Measurements from ENCODE around the gene DHX8. TPM values are rescaled to one million over a fixed set of nuclear protein-coding genes. Genes with fewer than 3 reads are reported as not detected.

The DHX8 gene
- polyA plus RNA-seq, 1 of the 3 experiments (the other 2 are of a cell fraction): 31.3 TPM

- Histone ChIP-seq H3K9me2 (no peaks in the 10 kb centered on the region), H4K20me1 (ENCODE audit: insufficient read depth) (no peaks in the 10 kb centered on the region), H2AFZ (ENCODE audit: low read depth) (no peak overlapping the region), H3K79me2 (ENCODE audit: insufficient read depth) (peaks cover 39% of the 10 kb centered on the region), H3K9me3 (no peaks in the 10 kb centered on the region), H3K27ac (ENCODE audit: low read depth in 2 of 2, low read length in 1 of 2) (peak overlapping the region in 1 of 2 experiments; percentile 95; a peak in 2 of 4 replicates), H3K4me1 (ENCODE audit: control insufficient read depth in 1 of 2, insufficient read depth in 2 of 2, low read depth in 1 of 2, low read length in 1 of 2) (peaks cover 12 to 33% of the 10 kb centered on the region in 2 experiments; a peak in 3 of 4 replicates), H3K27me3 (ENCODE audit: insufficient read depth) (no peaks in the 10 kb centered on the region), H3K4me3 (ENCODE audit: low read depth in 2 of 2, low read length in 1 of 2) (peak overlapping the region; percentile 61 to 69; a peak in 3 of 4 replicates), H3F3A (replicated peaks; ENCODE audit: insufficient read depth) (peaks cover 4% of the 10 kb centered on the region), H3K36me3 (replicated peaks in 1 of 2; ENCODE audit: control insufficient read depth in 1 of 2, insufficient read depth in 2 of 2, low read length in 1 of 2) (no peaks in the 10 kb centered on the region), H3K9ac (peak overlapping the region; percentile 91), H3K4me2 (peak overlapping the region; percentile 91)
- ChIA-PET POLR2A (interaction anchor here (0.8 kb wide), 1 partner anchor 16 kb away, joined by 5 read pairs; no protein-coding TSS in a partner anchor), CTCF (interaction anchor here (0.6 to 2.9 kb wide), 5 partner anchors 18 to 130 kb away, joined by 3 to 15 read pairs (median 4); no protein-coding TSS in a partner anchor)
- whole genome bisulfite sequencing (ENCODE audit: low lambda C conversion rate): 47% methylated on average over 7 of the region's 7 CpGs
- TF ChIP-seq RXRA (IDR thresholded peaks at IDR 0.05; ENCODE audit: borderline replicate concordance, low read depth) (no peak), USF2 (IDR thresholded peaks at IDR 0.05; ENCODE audit: borderline replicate concordance, low read depth, low read length) (no peak), GATA2 (CRISPR knock-in tag; IDR thresholded peaks at IDR 0.05) (no peak), SMC3 (IDR thresholded peaks at IDR 0.05; ENCODE audit: low read depth, low read length) (no peak), NFIC (IDR thresholded peaks at IDR 0.05; ENCODE audit: borderline replicate concordance) (no peak), ELF1 (IDR thresholded peaks at IDR 0.05) (no peak), MEF2A (IDR thresholded peaks at IDR 0.05; ENCODE audit: borderline replicate concordance, low read depth) (no peak), JUND (IDR thresholded peaks at IDR 0.05) (no peak), EP300 (IDR thresholded peaks at IDR 0.05; ENCODE audit: borderline replicate concordance in 1 of 2, low read depth in 1 of 2, low read length in 1 of 2) (no peak)
- DNase-seq: no peak
These were observed 60.2 kb downstream of the DHX8 start for GRCh38 chr17:43543771-43544575.

- CTCF ChIA-PET: interaction anchor here (0.7 to 1.0 kb wide), 2 partner anchors 9 to 151 kb away, joined by 3 read pairs; no protein-coding TSS in a partner anchor
These were observed 61.5 kb downstream of the DHX8 start for GRCh38 chr17:43545383-43545632.

More at GRCh38 chr17:43545383-43545632, 61.5 kb downstream of the DHX8 start:
- peaks cover 35% of the 10 kb centered on the region for H3K79me2 ChIP-seq (ENCODE audit: insufficient read depth)
- peak overlapping the region; percentile 61 to 69 for H3K4me3 ChIP-seq (ENCODE audit: low read depth in 2 of 2, low read length in 1 of 2)
- peak overlapping the region; percentile 91 for H3K4me2 ChIP-seq
- no peaks in the 10 kb centered on the region for H3K9me2 ChIP-seq
- H3K27me3 ChIP-seq (ENCODE audit: insufficient read depth): no peaks in the 10 kb centered on the region
- no peak for TF ChIP-seq TEAD4 (IDR thresholded peaks at IDR 0.05; ENCODE audit: borderline replicate concordance, insufficient read depth)
- TF ChIP-seq MXI1 (IDR thresholded peaks at IDR 0.05; ENCODE audit: low read depth, low read length): peak; percentile 36; the same call in 1 of the 2 replicates
- TF ChIP-seq CHD2 (IDR thresholded peaks at IDR 0.05; ENCODE audit: low read length, partially characterized antibody): peak; percentile 61
- peak; percentile 16; the same call in 1 of the 2 replicates for TF ChIP-seq RXRA (IDR thresholded peaks at IDR 0.05; ENCODE audit: borderline replicate concordance, low read depth)
- no peak for TF ChIP-seq ELF1 (IDR thresholded peaks at IDR 0.05)
- peak; percentile 13; the same call in 1 of the 2 replicates for TF ChIP-seq RCOR1 (IDR thresholded peaks at IDR 0.05; ENCODE audit: low read length)
- H4K20me1 ChIP-seq (ENCODE audit: insufficient read depth): no peaks in the 10 kb centered on the region
- peak overlapping the region; percentile 83 to 95 for H3K27ac ChIP-seq (ENCODE audit: low read depth in 2 of 2, low read length in 1 of 2)
- H3F3A ChIP-seq (replicated peaks; ENCODE audit: insufficient read depth): peaks cover 4% of the 10 kb centered on the region
- WGBS (ENCODE audit: low lambda C conversion rate): 0% methylated on average over 5 of the region's 21 CpGs
- POLR2A ChIA-PET: interaction anchor here (0.6 kb wide), 1 partner anchor 13 kb away, joined by 4 read pairs; no protein-coding TSS in a partner anchor
- H3K9ac ChIP-seq: peak overlapping the region; percentile 91
- no peak for DNase-seq
- H3K9me3 ChIP-seq: no peaks in the 10 kb centered on the region
- H2AFZ ChIP-seq (ENCODE audit: low read depth): peak overlapping the region; percentile 69; the same call in 1 of the 2 replicates
- H3K4me1 ChIP-seq (ENCODE audit: control insufficient read depth in 1 of 2, insufficient read depth in 2 of 2, low read depth in 1 of 2, low read length in 1 of 2): peaks cover 12 to 33% of the 10 kb centered on the region in 2 experiments; a peak in 3 of 4 replicates
- H3K36me3 ChIP-seq (replicated peaks in 1 of 2; ENCODE audit: control insufficient read depth in 1 of 2, insufficient read depth in 2 of 2, low read length in 1 of 2): no peaks in the 10 kb centered on the region

All from SK-N-SH (cell line).